Measurements from ENCODE around the gene TARS3. TPM values are rescaled to one million over a fixed set of nuclear protein-coding genes. Genes with fewer than 3 reads are reported as not detected.
A peak's percentile ranks its signal among the peaks of the same experiment; 100 is the strongest.

The TARS3 gene
- total and polyA plus RNA-seq, 8 donors = 9.3 to 30.2 (median 26.1) TPM

DNA sequence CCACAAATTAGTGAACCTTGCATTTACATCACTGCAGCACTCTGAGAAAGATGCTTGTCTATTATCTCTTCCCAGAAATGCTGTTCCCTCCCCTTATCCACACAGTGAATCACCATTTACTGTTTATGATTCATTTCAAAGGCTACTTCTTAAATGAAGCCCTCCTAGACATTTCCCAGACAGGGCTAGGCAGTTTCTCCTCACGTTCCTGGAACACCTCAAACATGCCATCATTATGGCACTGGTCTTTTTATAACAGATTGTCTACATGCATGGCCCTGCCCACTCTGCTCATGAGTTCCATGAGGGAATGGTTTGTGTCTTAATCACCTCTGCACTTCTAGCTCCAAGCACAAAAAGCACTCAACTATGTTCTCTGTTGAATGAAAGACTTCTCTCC, 39.9 kb downstream of the TARS3 start:
- Histone ChIP-seq H3K4me3 (no peak overlapping the region), H3K36me3 (peaks cover 0 to 12% of the 10 kb centered on the region in 2 donors), H3K4me1 (no peaks in the 10 kb centered on the region), H3K9me3 (no peaks in the 10 kb centered on the region), H3K27ac (no peak overlapping the region), H3K27me3 (no peaks in the 10 kb centered on the region)
- intact Hi-C loops (cut with DNase I) = no loop called here
- TF ChIP-seq, protein P1, sequence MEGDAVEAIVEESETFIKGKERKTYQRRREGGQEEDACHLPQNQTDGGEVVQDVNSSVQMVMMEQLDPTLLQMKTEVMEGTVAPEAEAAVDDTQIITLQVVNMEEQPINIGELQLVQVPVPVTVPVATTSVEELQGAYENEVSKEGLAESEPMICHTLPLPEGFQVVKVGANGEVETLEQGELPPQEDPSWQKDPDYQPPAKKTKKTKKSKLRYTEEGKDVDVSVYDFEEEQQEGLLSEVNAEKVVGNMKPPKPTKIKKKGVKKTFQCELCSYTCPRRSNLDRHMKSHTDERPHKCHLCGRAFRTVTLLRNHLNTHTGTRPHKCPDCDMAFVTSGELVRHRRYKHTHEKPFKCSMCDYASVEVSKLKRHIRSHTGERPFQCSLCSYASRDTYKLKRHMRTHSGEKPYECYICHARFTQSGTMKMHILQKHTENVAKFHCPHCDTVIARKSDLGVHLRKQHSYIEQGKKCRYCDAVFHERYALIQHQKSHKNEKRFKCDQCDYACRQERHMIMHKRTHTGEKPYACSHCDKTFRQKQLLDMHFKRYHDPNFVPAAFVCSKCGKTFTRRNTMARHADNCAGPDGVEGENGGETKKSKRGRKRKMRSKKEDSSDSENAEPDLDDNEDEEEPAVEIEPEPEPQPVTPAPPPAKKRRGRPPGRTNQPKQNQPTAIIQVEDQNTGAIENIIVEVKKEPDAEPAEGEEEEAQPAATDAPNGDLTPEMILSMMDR (IDR thresholded peaks at IDR 0.05) = no peak
- ATAC-seq (peak; percentile 30), DNase-seq (no peak)

DNA sequence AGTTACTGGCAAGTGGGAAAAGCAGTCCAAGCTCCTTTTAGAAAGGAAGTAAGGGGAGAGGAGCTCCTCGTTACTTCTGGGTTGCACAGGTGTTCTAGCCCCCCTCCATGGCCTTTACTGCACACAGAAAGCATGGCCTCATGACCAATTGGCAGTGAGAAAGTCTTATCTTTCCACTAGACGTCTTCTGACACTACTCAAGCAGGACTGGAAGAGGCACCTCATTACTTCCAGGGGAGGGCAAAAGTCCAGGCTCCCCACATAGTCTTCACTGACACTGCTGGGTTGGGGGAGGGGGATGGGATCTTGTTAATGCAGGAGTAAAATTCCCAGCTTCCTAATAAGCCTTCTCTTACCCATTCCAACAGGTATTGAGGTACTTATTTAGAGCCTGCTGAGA, 44.5 kb downstream of the TARS3 start:
- no peak overlapping the region for H3K4me3 ChIP-seq
- H3K9me3 ChIP-seq = no peaks in the 10 kb centered on the region
- H3K4me1 ChIP-seq = no peaks in the 10 kb centered on the region
- DNase-seq = no peak
- peaks cover 0 to 17% of the 10 kb centered on the region in 2 donors for H3K36me3 ChIP-seq
- H3K27me3 ChIP-seq = no peaks in the 10 kb centered on the region
- no peak overlapping the region for H3K27ac ChIP-seq
- TF ChIP-seq, protein P1 (IDR thresholded peaks at IDR 0.05) = no peak
- intact Hi-C loops (cut with DNase I) = no loop called here
- no peak for ATAC-seq

DNA sequence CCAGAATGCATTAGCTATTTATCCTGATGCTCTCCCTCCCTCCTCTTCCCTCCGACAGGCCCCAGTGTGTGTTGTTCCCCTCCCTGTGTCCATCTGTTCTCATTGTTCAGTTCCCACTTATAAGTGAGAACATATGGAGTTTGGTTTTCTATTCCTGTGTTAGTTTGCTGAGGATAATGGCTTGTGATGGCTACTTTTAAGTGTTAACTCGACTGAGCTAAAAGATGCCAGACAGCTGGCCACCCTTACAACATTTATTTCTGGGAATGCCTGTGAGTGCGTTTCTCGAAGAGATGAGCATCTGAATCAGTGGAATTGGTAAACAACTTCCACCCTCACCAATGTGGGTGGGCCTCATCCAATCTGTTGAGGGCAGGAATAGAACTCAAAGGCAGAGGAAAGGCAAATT, 47.3 kb downstream of the TARS3 start:
- H3K9me3 ChIP-seq = no peaks in the 10 kb centered on the region
- ATAC-seq (no peak), DNase-seq (no peak)
- TF ChIP-seq, protein P1 (IDR thresholded peaks at IDR 0.05) = no peak
- intact Hi-C loops (cut with DNase I) = no loop called here
- H3K27ac ChIP-seq = no peak overlapping the region
- no peak overlapping the region for H3K4me3 ChIP-seq
- no peaks in the 10 kb centered on the region for H3K4me1 ChIP-seq
- no peaks in the 10 kb centered on the region for H3K27me3 ChIP-seq
- H3K36me3 ChIP-seq = peaks cover 0 to 34% of the 10 kb centered on the region in 2 donors

DNA sequence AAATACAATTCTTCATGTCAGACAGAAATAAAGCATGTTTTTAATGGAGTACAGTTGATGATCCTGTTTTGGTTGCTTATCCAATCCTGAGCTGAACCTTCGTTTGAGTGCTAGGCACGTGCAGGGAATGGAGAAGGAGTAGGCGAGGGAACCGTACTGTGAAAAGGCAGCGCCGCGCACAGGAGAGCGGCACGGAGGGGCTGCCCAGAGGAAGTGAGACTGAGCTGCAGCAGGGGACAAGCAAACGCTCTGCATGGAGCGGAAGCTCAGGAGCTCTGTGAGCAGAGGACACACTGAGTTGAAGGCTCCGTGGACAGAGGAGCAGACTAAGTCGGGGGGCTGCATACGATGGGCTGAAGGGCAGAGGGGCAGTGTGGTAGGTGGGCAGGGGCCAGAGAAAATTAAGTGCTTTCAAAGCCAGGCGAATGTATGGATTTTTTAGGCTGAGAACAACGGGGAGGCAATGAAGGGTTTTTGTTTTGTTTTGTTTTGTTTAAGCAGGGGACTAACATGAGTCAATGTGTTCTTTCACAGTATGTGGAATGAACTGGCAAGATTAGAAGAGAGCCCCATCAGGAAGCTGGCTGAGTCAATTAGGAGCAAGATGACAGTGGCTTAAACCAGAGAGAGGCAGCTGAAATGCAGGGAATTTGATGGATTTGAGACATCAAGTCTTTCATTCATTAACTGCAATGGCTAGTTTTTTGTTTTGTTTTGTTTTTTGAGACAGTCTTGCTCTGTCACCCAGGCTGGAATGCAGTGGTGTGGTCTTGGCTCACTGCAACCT, 48.3 kb downstream of the TARS3 start:
- H3K27ac ChIP-seq = no peak overlapping the region
- no peaks in the 10 kb centered on the region for H3K9me3 ChIP-seq
- no peak overlapping the region for H3K4me3 ChIP-seq
- ATAC-seq = no peak
- peaks cover 0 to 37% of the 10 kb centered on the region in 2 donors for H3K36me3 ChIP-seq
- TF ChIP-seq, protein P1 (IDR thresholded peaks at IDR 0.05) = no peak
- no peaks in the 10 kb centered on the region for H3K4me1 ChIP-seq
- intact Hi-C loops (cut with DNase I) = no loop called here
- peak in 1 of 4 donors; percentile 66 for DNase-seq
- no peaks in the 10 kb centered on the region for H3K27me3 ChIP-seq

DNA sequence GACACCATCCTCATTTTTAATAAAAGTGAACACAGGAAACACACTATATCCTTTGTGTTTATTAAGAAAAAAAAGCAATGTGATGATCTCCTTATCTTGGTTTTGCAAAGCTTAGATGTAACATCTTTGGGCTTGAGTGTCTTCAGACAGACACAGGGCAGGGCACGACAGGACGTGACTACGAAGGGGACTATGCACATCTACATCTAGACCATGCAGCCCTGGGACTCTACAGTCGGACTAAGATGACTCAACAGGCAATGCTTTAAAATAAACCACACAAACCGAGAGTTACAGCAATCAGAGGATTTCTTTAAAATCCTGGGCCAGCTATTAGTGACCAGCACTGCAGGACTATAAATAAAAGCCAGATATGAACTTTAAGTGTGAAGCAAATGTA, 49.3 kb downstream of the TARS3 start:
- peaks cover 0 to 47% of the 10 kb centered on the region in 2 donors for H3K36me3 ChIP-seq

More for the DNA sequence above, 49.3 kb downstream of the TARS3 start:
- Histone ChIP-seq H3K9me3 (no peaks in the 10 kb centered on the region), H3K27me3 (no peaks in the 10 kb centered on the region), H3K4me3 (no peak overlapping the region), H3K27ac (no peak overlapping the region), H3K4me1 (no peaks in the 10 kb centered on the region)
- ATAC-seq (no peak), DNase-seq (no peak)
- intact Hi-C loops (cut with DNase I) = no loop called here
- TF ChIP-seq, protein P1 (IDR thresholded peaks at IDR 0.05) = no peak

All from left lung (tissue), 10 donors.